COLO668 (cell line): ENCODE data around the gene QRICH2.
"Not testable (repeated sequence)": the region's sequence is repeated elsewhere in the genome, so short reads cannot be mapped to it uniquely, and the experiment has no call there.

ENCODE experiments used
- DNase-seq: peaks from one replicate; lab custom pipeline; 2025; ENCODE audit not compliant: unreplicated experiment; lab: John Stamatoyannopoulos, UW

QRICH2 gene

GRCh38 chr17:76267051-76267576 is 41.0 kb downstream of the QRICH2 start:
- no peak for DNase-seq

GRCh38 chr17:76266244-76266938 is 41.7 kb downstream of the QRICH2 start:
- DNase-seq: peak; percentile 14

GRCh38 chr17:76265624-76266243 is 42.3 kb downstream of the QRICH2 start:
- peak; percentile 67 for DNase-seq

GRCh38 chr17:76264755-76265623 is 43.1 kb downstream of the QRICH2 start, which contains the start of gene UBALD2:
Gene UBALD2 (plus strand): TSS chr17:76265348. CDS start chr17:76265506, 158 bp downstream.
- DNase-seq: peak; percentile 96

GRCh38 chr17:76264425-76264754 is 43.7 kb downstream of the QRICH2 start:
- no peak for DNase-seq

- no peak for DNase-seq
Observed at GRCh38 chr17:76263896-76264295, 44.2 kb downstream of the QRICH2 start.

GRCh38 chr17:76262732-76263344 is 45.2 kb downstream of the QRICH2 start:
- peak; percentile 42 for DNase-seq

GRCh38 chr17:76261421-76262215 is 46.5 kb downstream of the QRICH2 start:
- no peak for DNase-seq

- DNase-seq: no peak
Observed at GRCh38 chr17:76260669-76261068, 47.4 kb downstream of the QRICH2 start.

- no peak for DNase-seq
Observed at GRCh38 chr17:76260220-76260619, 47.9 kb downstream of the QRICH2 start.

- not testable (repeated sequence) for DNase-seq
Observed at GRCh38 chr17:76256430-76257050, 51.5 kb downstream of the QRICH2 start.

GRCh38 chr17:76255801-76256429 is 52.2 kb downstream of the QRICH2 start:
- no peak for DNase-seq

GRCh38 chr17:76254275-76254674 is 53.8 kb downstream of the QRICH2 start:
- no peak for DNase-seq

- no peak for DNase-seq
Observed at GRCh38 chr17:76253841-76254240, 54.2 kb downstream of the QRICH2 start.

- DNase-seq: not testable (repeated sequence)
Observed at GRCh38 chr17:76252967-76253766, 54.9 kb downstream of the QRICH2 start.

- no peak for DNase-seq
Observed at GRCh38 chr17:76252040-76252954, 55.8 kb downstream of the QRICH2 start.

- no peak for DNase-seq
Observed at GRCh38 chr17:76251478-76252039, 56.5 kb downstream of the QRICH2 start.
